CD4-positive, alpha-beta T cell treated with Interleukin-21 for 1 hour (primary cell): Measurements from ENCODE around the gene NUFIP2.
"Not testable (repeated sequence)": the region's sequence is repeated elsewhere in the genome, so short reads cannot be mapped to it uniquely, and the experiment has no call there.

Experiments
- DNase-seq: peaks from one replicate; pipeline ENCODE4 v3.0.0-alpha.2; 2020

NUFIP2 gene

GRCh38 chr17:29273924-29274323 is 20.0 kb downstream of the NUFIP2 start:
- DNase-seq, result no peak

GRCh38 chr17:29271980-29272379 is 22.0 kb downstream of the NUFIP2 start:
- DNase-seq, result not testable (repeated sequence)

- no peak for DNase-seq
Observed at GRCh38 chr17:29263916-29264315, 30.0 kb downstream of the NUFIP2 start.

GRCh38 chr17:29257756-29258155 is 36.2 kb downstream of the NUFIP2 start:
- DNase-seq, result no peak

- DNase-seq, result no peak
Observed at GRCh38 chr17:29256735-29257466, 37.0 kb downstream of the NUFIP2 start.

GRCh38 chr17:29255926-29256522 is 37.9 kb downstream of the NUFIP2 start:
- DNase-seq, result no peak

GRCh38 chr17:29253037-29253436 is 40.9 kb downstream of the NUFIP2 start:
- no peak for DNase-seq

GRCh38 chr17:29252101-29252791 is 41.7 kb downstream of the NUFIP2 start:
- peak; percentile 25 for DNase-seq

- no peak for DNase-seq
Observed at GRCh38 chr17:29251184-29251583, 42.8 kb downstream of the NUFIP2 start.

GRCh38 chr17:29250666-29251065 is 43.3 kb downstream of the NUFIP2 start:
- no peak for DNase-seq

- DNase-seq, result no peak
Observed at GRCh38 chr17:29248845-29249244, 45.1 kb downstream of the NUFIP2 start.

GRCh38 chr17:29247219-29247618 is 46.7 kb downstream of the NUFIP2 start:
- no peak for DNase-seq

GRCh38 chr17:29246628-29247027 is 47.3 kb downstream of the NUFIP2 start, which contains the start of gene CRYBA1:
CRYBA1 (plus strand) TSS chr17:29246859; CDS start chr17:29246864, 5 bp downstream.
- no peak for DNase-seq

GRCh38 chr17:29245401-29245800 is 48.5 kb downstream of the NUFIP2 start:
- DNase-seq, result no peak

GRCh38 chr17:29243792-29244191 is 50.2 kb downstream of the NUFIP2 start:
- no peak for DNase-seq

GRCh38 chr17:29242790-29243189 is 51.2 kb downstream of the NUFIP2 start:
- DNase-seq, result no peak

- no peak for DNase-seq
Observed at GRCh38 chr17:29242051-29242450, 51.9 kb downstream of the NUFIP2 start.

- DNase-seq, result no peak
Observed at GRCh38 chr17:29240968-29241963, 52.7 kb downstream of the NUFIP2 start.

GRCh38 chr17:29240477-29240876 is 53.5 kb downstream of the NUFIP2 start:
- no peak for DNase-seq

- DNase-seq, result no peak
Observed at GRCh38 chr17:29238133-29238850, 55.7 kb downstream of the NUFIP2 start.

- no peak for DNase-seq
Observed at GRCh38 chr17:29237476-29238132, 56.3 kb downstream of the NUFIP2 start.
